Parathyroid adenoma (tissue), 2 donors: ENCODE results near the gene RHOF.

ENCODE experiments used
- H2AFZ ChIP-seq: fragments of 300-600 bp; sonication (generic); one replicate; pipeline ENCODE4 v1.7.0; 2017; ENCODE audit warnings: antibody characterized with exemption, mild to moderate bottlenecking
- H3K27ac ChIP-seq: fragments of 300-600 bp; sonication (generic); one replicate; pipeline ENCODE4 v1.7.0; 2017
- H3K27me3 ChIP-seq: fragments of 300-600 bp; sonication (generic); one replicate; pipeline ENCODE4 v1.7.0; 2017; ENCODE audit warnings: low read length; ENCODE audit not compliant: control insufficient read depth, insufficient read depth
- H3K36me3 ChIP-seq: fragments of 300-600 bp; sonication (generic); one replicate; pipeline ENCODE4 v1.7.0; 2017; ENCODE audit warnings: low read length; ENCODE audit not compliant: control insufficient read depth, insufficient read depth
- H3K4me1 ChIP-seq: fragments of 300-600 bp; sonication (generic); one replicate; pipeline ENCODE4 v1.7.0; 2017; ENCODE audit warnings: control low read depth
- H3K4me2 ChIP-seq: fragments of 300-600 bp; sonication (generic); one replicate; pipeline ENCODE4 v1.7.0; 2017; ENCODE audit warnings: low read length
- H3K4me3 ChIP-seq: fragments of 300-600 bp; sonication (generic); one replicate; pipeline ENCODE4 v1.7.0; 2017; ENCODE audit warnings: low read depth, low read length
- H3K79me2 ChIP-seq: fragments of 300-600 bp; sonication (generic); one replicate; pipeline ENCODE4 v1.7.0; 2017; ENCODE audit warnings: control low read depth
- H3K9ac ChIP-seq: fragments of 300-600 bp; sonication (generic); one replicate; pipeline ENCODE4 v1.7.0; 2017; ENCODE audit warnings: mild to moderate bottlenecking
- H3K9me3 ChIP-seq: fragments of 300-600 bp; sonication (generic); one replicate; pipeline ENCODE4 v1.7.0; 2017; ENCODE audit warnings: low read length; ENCODE audit not compliant: control insufficient read depth
- TF ChIP-seq, protein P1 (sequence below): fragments of 300-600 bp; sonication (generic); IDR thresholded peaks from one replicate; pipeline ENCODE4 v1.7.0; 2017; ENCODE audit warnings: antibody characterized with exemption, mild to moderate bottlenecking
- donor health status: primary hyperparathyroidism.

The RHOF gene

GRCh38 chr12:121806546-121807423, 13.3 kb upstream of the RHOF start:
- H3K27me3 ChIP-seq: no peaks in the 10 kb centered on the region
- peaks cover 40% of the 10 kb centered on the region for H3K79me2 ChIP-seq
- H2AFZ ChIP-seq: no peak overlapping the region
- H3K4me1 ChIP-seq: peaks cover 18% of the 10 kb centered on the region
- H3K4me3 ChIP-seq: peak overlapping the region; percentile 28
- H3K27ac ChIP-seq: peak overlapping the region; percentile 37
- TF ChIP-seq, protein P1, sequence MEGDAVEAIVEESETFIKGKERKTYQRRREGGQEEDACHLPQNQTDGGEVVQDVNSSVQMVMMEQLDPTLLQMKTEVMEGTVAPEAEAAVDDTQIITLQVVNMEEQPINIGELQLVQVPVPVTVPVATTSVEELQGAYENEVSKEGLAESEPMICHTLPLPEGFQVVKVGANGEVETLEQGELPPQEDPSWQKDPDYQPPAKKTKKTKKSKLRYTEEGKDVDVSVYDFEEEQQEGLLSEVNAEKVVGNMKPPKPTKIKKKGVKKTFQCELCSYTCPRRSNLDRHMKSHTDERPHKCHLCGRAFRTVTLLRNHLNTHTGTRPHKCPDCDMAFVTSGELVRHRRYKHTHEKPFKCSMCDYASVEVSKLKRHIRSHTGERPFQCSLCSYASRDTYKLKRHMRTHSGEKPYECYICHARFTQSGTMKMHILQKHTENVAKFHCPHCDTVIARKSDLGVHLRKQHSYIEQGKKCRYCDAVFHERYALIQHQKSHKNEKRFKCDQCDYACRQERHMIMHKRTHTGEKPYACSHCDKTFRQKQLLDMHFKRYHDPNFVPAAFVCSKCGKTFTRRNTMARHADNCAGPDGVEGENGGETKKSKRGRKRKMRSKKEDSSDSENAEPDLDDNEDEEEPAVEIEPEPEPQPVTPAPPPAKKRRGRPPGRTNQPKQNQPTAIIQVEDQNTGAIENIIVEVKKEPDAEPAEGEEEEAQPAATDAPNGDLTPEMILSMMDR: no peak
- H3K9ac ChIP-seq: no peak overlapping the region
- H3K9me3 ChIP-seq: no peaks in the 10 kb centered on the region
- no peaks in the 10 kb centered on the region for H3K36me3 ChIP-seq
- H3K4me2 ChIP-seq: peak overlapping the region; percentile 33

GRCh38 chr12:121806009-121806545, 12.6 kb upstream of the RHOF start:
- H3K4me3 ChIP-seq: peak overlapping the region; percentile 28
- H3K27ac ChIP-seq: peak overlapping the region; percentile 37
- no peaks in the 10 kb centered on the region for H3K36me3 ChIP-seq
- H3K27me3 ChIP-seq: no peaks in the 10 kb centered on the region
- H3K4me1 ChIP-seq: peaks cover 12% of the 10 kb centered on the region
- TF ChIP-seq, protein P1: no peak
- no peak overlapping the region for H3K9ac ChIP-seq
- no peak overlapping the region for H2AFZ ChIP-seq
- peaks cover 36% of the 10 kb centered on the region for H3K79me2 ChIP-seq
- H3K9me3 ChIP-seq: no peaks in the 10 kb centered on the region
- H3K4me2 ChIP-seq: peak overlapping the region; percentile 33

GRCh38 chr12:121805171-121806008, 11.9 kb upstream of the RHOF start:
- TF ChIP-seq, protein P1: no peak
- H3K4me3 ChIP-seq: peak overlapping the region; percentile 68

GRCh38 chr12:121804417-121805111, 11.1 kb upstream of the RHOF start:
- Histone ChIP-seq H3K27ac (peak overlapping the region; percentile 70), H3K4me2 (peak overlapping the region; percentile 78), H3K9me3 (no peaks in the 10 kb centered on the region), H3K36me3 (no peaks in the 10 kb centered on the region), H3K4me1 (peaks cover 9% of the 10 kb centered on the region), H3K9ac (peak overlapping the region; percentile 73), H3K4me3 (peak overlapping the region; percentile 68), H2AFZ (peak overlapping the region; percentile 52), H3K79me2 (peaks cover 28% of the 10 kb centered on the region), H3K27me3 (no peaks in the 10 kb centered on the region)
- TF ChIP-seq, protein P1: no peak

More at GRCh38 chr12:121805171-121806008, 11.9 kb upstream of the RHOF start:
- no peaks in the 10 kb centered on the region for H3K36me3 ChIP-seq
- no peaks in the 10 kb centered on the region for H3K9me3 ChIP-seq
- H3K4me2 ChIP-seq: peak overlapping the region; percentile 78
- H3K27ac ChIP-seq: peak overlapping the region; percentile 37
- H3K4me1 ChIP-seq: peaks cover 9% of the 10 kb centered on the region
- no peak overlapping the region for H3K9ac ChIP-seq
- H3K79me2 ChIP-seq: peaks cover 30% of the 10 kb centered on the region
- H3K27me3 ChIP-seq: no peaks in the 10 kb centered on the region
- H2AFZ ChIP-seq: no peak overlapping the region
